ENCODE measurements around the gene CCDC93. TPM values are rescaled to one million over a fixed set of nuclear protein-coding genes. Genes with fewer than 3 reads are reported as not detected.

Gene CCDC93
- total and polyA plus RNA-seq, 10 of the 15 experiments (the other 5 are each of a cell fraction or from before 2014, with no cell fraction given): 3.6 to 27.2 (median 13.5) TPM

- no peaks in the 10 kb centered on the region for H3K79me2 ChIP-seq (ENCODE audit: control insufficient read depth, insufficient read depth, low read length)
- H3K9ac ChIP-seq (ENCODE audit: control insufficient read depth, insufficient read depth, low read length): no peak overlapping the region
- H3K4me2 ChIP-seq (ENCODE audit: control insufficient read depth, insufficient read depth): no peak overlapping the region
- RAD21 ChIA-PET (ENCODE audit: unreplicated experiment): no interaction called here
- DNase-seq (ENCODE audit: low read depth, low spot score): no peak
- CTCF ChIA-PET: no interaction called here
- FAIRE-seq: no peak
- BruUV-seq (replicated peaks): no TSS peak
- POLR2A ChIA-PET: no interaction called here
- SMC1A ChIA-PET (ENCODE audit: uncharacterized antibody, unreplicated experiment): no interaction called here
- intact Hi-C loops (cut with micrococcal nuclease; ENCODE audit: unreplicated experiment) (no loop called here), in situ Hi-C loops (cut with MboI) (no loop called here)
- no peaks in the 10 kb centered on the region for H4K20me1 ChIP-seq (ENCODE audit: control insufficient read depth, insufficient read depth)
- 92% methylated on average over 2 of the region's 2 CpGs for WGBS (ENCODE audit: insufficient coverage, insufficient replicate concordance, low lambda C conversion rate, missing lambda C conversion rate)
- peaks cover 20 to 22% of the 10 kb centered on the region in 2 experiments for H3K36me3 ChIP-seq (ENCODE audit: control insufficient read depth in 2 of 2, insufficient read depth in 2 of 2, low read length in 1 of 2)
- H3K27me3 ChIP-seq (replicated peaks in 1 of 2; ENCODE audit: control insufficient read depth in 2 of 2, insufficient read depth in 2 of 2, low read length in 1 of 2): no peaks in the 10 kb centered on the region
- TF ChIP-seq IKZF1 (conservative IDR thresholded peaks at IDR 0.05) (no peak), KLF5 (IDR thresholded peaks at IDR 0.05; ENCODE audit: partially characterized antibody) (no peak), ZNF207 (IDR thresholded peaks at IDR 0.05; ENCODE audit: borderline replicate concordance) (no peak), NBN (IDR thresholded peaks at IDR 0.05) (no peak), PBX3 (IDR thresholded peaks at IDR 0.05; ENCODE audit: insufficient replicate concordance, low read depth, low read length) (no peak), NR2C1 (IDR thresholded peaks at IDR 0.05) (no peak), ZNF592 (IDR thresholded peaks at IDR 0.05) (no peak), TCF12 (IDR thresholded peaks at IDR 0.05; ENCODE audit: low read depth, low read length) (no peak), TAF1 (IDR thresholded peaks at IDR 0.05; ENCODE audit: borderline replicate concordance, low read depth, low read length) (no peak)
- no peaks in the 10 kb centered on the region for H3K9me3 ChIP-seq (replicated peaks; ENCODE audit: control insufficient read depth, insufficient read depth, low read length)
- no peak overlapping the region for H3K4me3 ChIP-seq
- H3K4me1 ChIP-seq (ENCODE audit: control insufficient read depth, insufficient read depth, low read length): no peaks in the 10 kb centered on the region
- H2AFZ ChIP-seq (ENCODE audit: control insufficient read depth, low read depth, low read length): no peak overlapping the region
- H3K27ac ChIP-seq (ENCODE audit: control insufficient read depth, insufficient read depth): no peak overlapping the region
- ATAC-seq: no peak
Observed at GRCh38 chr2:117942551-117942950, 71.3 kb downstream of the CCDC93 start.

All from GM12878 (cell line).